ENCODE results near the gene ARHGEF4. TPM values are rescaled to one million over a fixed set of nuclear protein-coding genes. Genes with fewer than 3 reads are reported as not detected.

ARHGEF4 gene
- total RNA-seq, 1 donor from 2014 or later: 4.8 TPM

DNA sequence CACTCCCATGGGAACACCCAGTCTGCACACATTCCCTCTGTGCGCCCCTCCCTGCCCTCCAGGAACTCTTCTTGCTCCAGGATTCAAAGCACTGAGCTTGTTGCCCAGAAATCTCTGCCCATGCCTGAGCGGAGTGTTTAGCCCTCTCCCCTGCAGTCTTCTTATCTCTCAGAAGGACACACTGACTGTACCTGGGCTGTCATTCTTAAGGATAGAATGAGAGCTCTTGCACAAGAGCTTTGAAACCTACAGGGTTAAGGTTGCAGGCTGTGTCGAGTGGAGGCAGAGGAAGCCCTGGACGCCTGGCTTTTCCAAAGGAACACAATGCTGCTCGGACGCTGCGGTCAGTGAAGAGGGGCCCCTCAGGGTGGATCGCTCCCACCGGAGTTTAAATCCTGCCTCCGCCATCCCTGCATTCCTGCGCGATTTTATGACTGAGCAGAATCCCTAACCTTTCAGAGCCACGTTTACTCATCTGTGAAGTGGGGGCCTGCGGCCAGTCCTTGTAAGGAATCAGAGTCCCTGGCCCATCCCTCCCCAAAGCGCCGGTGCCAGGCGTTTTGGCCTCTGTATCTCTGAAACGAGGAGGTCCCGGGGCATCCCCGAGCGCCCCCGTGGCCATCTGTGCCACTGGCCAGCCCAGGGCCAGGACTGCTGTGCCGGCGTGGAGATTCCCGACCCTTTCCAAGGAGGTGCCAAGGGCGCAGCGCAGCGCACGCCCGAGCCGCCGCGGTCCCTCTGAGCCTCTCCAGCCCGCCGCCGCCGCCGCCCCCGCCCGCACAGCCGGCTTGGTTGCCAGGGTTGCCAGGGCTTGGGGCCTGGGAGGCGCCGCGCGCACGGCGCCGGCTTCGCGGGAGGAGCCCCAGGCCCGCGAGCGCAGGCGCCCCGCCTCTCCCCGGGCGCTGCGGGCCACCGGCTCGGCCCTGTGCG lies 197.7 kb downstream of the ARHGEF4 start:
- Histone ChIP-seq H3K4me3 (ENCODE audit: insufficient read depth, low read depth, low read length) (peak overlapping the region; percentile 46), H2AFZ (ENCODE audit: low read depth, low read length) (peak overlapping the region; percentile 21)

DNA sequence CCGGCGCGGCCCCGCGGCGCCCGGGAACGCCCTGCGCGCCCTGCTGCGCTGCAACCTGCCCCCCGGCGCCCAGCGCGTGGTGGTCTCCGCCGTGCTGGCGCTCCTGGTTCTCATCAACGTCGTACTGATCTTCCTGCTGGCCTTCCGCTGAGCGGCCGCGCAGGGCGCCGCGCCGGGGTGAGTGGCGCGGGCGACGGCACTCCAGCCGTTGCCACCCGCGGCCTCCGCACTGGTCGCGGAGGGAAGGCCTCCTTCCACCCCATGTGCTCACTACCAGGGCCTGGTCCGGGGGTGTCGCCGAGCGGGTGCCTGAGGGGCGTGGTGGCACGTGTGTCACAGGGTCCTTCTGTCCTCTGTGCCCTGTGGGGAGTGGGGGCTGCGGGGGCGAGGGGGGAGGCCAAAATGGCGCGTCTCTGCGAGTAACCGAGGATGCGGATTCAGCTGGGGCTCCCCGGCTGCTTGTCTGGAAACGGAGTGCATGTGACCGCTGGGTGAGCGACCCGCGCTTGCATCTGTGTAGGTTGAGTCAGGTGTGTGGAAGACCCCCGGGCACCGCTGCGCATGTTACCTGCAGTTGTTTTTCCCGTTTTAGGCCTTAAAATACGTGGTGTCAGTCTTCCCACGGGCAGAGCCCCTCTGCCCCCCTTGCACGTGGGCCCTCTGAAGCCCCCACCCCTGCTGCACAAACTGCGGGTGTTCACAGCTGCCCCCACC lies 198.6 kb downstream of the ARHGEF4 start:
- H3K36me3 ChIP-seq (ENCODE audit: insufficient read depth, low read length): no peaks in the 10 kb centered on the region
- H3K4me2 ChIP-seq (ENCODE audit: low read length): peak overlapping the region; percentile 84
- no peaks in the 10 kb centered on the region for H3K79me2 ChIP-seq (ENCODE audit: insufficient read depth, low read length)
- H3K27me3 Mint-ChIP-seq (ENCODE audit: low read depth, unreplicated experiment): peaks cover 51% of the 10 kb centered on the region
- H3K9me3 ChIP-seq (ENCODE audit: insufficient read depth, low read depth, low read length): no peaks in the 10 kb centered on the region
- no peak overlapping the region for H3K27ac ChIP-seq (ENCODE audit: low read depth, low read length)
- FAIRE-seq: no peak
- TF ChIP-seq EZH2 (IDR thresholded peaks at IDR 0.05; ENCODE audit: insufficient read depth, low read length): peak; percentile 28
- TF ChIP-seq, protein P1, sequence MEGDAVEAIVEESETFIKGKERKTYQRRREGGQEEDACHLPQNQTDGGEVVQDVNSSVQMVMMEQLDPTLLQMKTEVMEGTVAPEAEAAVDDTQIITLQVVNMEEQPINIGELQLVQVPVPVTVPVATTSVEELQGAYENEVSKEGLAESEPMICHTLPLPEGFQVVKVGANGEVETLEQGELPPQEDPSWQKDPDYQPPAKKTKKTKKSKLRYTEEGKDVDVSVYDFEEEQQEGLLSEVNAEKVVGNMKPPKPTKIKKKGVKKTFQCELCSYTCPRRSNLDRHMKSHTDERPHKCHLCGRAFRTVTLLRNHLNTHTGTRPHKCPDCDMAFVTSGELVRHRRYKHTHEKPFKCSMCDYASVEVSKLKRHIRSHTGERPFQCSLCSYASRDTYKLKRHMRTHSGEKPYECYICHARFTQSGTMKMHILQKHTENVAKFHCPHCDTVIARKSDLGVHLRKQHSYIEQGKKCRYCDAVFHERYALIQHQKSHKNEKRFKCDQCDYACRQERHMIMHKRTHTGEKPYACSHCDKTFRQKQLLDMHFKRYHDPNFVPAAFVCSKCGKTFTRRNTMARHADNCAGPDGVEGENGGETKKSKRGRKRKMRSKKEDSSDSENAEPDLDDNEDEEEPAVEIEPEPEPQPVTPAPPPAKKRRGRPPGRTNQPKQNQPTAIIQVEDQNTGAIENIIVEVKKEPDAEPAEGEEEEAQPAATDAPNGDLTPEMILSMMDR (IDR thresholded peaks at IDR 0.05; ENCODE audit: insufficient read depth, low read depth, low read length): no peak
- peak overlapping the region; percentile 46 for H3K4me3 ChIP-seq (ENCODE audit: insufficient read depth, low read depth, low read length)
- no peaks in the 10 kb centered on the region for H3K4me1 Mint-ChIP-seq (ENCODE audit: low read depth, unreplicated experiment)
- H3K36me3 Mint-ChIP-seq (ENCODE audit: low read depth, unreplicated experiment): peaks cover 2% of the 10 kb centered on the region
- no peaks in the 10 kb centered on the region for H3K9me3 Mint-ChIP-seq (ENCODE audit: unreplicated experiment)
- H3K27ac Mint-ChIP-seq (ENCODE audit: unreplicated experiment): no peak overlapping the region
- H3K4me3 Mint-ChIP-seq (ENCODE audit: unreplicated experiment): peak overlapping the region; percentile 69
- peak overlapping the region; percentile 66 for H2AFZ ChIP-seq (ENCODE audit: low read depth, low read length)
- H4K20me1 ChIP-seq (ENCODE audit: insufficient read depth, low read length): peaks cover 11% of the 10 kb centered on the region
- no peak for DNase-seq (ENCODE audit: low read depth)
- peak overlapping the region; percentile 35 for H3K9ac ChIP-seq (ENCODE audit: low read length)
- no peaks in the 10 kb centered on the region for H3K4me1 ChIP-seq (ENCODE audit: insufficient read depth, low read length)
- H3K27me3 ChIP-seq (ENCODE audit: insufficient read depth, low read length): peaks cover 15% of the 10 kb centered on the region

More for the DNA sequence above, 197.7 kb downstream of the ARHGEF4 start:
- DNase-seq (ENCODE audit: low read depth): peak; percentile 32
- Mint-ChIP-seq H3K27me3 (ENCODE audit: low read depth, unreplicated experiment) (peaks cover 57% of the 10 kb centered on the region), H3K4me3 (ENCODE audit: unreplicated experiment) (peak overlapping the region; percentile 76), H3K36me3 (ENCODE audit: low read depth, unreplicated experiment) (peaks cover 2% of the 10 kb centered on the region), H3K27ac (ENCODE audit: unreplicated experiment) (no peak overlapping the region), H3K4me1 (ENCODE audit: low read depth, unreplicated experiment) (no peaks in the 10 kb centered on the region), H3K9me3 (ENCODE audit: unreplicated experiment) (no peaks in the 10 kb centered on the region)
- peaks cover 9% of the 10 kb centered on the region for H4K20me1 ChIP-seq (ENCODE audit: insufficient read depth, low read length)
- no peaks in the 10 kb centered on the region for H3K79me2 ChIP-seq (ENCODE audit: insufficient read depth, low read length)
- no peak overlapping the region for H3K27ac ChIP-seq (ENCODE audit: low read depth, low read length)
- no peak for TF ChIP-seq EZH2 (IDR thresholded peaks at IDR 0.05; ENCODE audit: insufficient read depth, low read length)
- H3K4me1 ChIP-seq (ENCODE audit: insufficient read depth, low read length): no peaks in the 10 kb centered on the region
- H3K9me3 ChIP-seq (ENCODE audit: insufficient read depth, low read depth, low read length): no peaks in the 10 kb centered on the region
- no peak for FAIRE-seq
- peaks cover 14% of the 10 kb centered on the region for H3K27me3 ChIP-seq (ENCODE audit: insufficient read depth, low read length)
- peak overlapping the region; percentile 84 for H3K4me2 ChIP-seq (ENCODE audit: low read length)
- no peak overlapping the region for H3K9ac ChIP-seq (ENCODE audit: low read length)
- no peaks in the 10 kb centered on the region for H3K36me3 ChIP-seq (ENCODE audit: insufficient read depth, low read length)

DNA sequence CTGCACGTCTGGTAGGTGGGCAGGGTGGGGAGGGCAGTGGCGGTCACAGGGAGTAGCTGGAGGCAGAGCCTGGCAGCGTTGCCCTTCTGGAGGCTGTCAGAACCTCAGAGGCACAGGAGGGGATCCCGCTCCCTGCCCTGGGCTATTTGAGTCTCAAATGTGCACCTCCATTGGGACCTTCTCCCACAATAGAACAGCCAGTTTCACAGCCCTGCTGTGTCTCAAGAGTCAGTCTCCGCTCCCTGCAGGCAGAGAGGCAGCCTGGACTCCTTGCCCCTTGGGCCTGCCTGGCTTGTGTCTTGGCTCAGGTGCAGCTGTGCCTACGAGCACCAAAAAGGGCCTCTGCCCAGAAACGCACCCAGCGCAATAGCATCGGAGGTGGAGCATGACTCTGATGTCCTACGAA lies 199.1 kb downstream of the ARHGEF4 start:
- Mint-ChIP-seq H3K36me3 (ENCODE audit: low read depth, unreplicated experiment) (peaks cover 2% of the 10 kb centered on the region), H3K4me1 (ENCODE audit: low read depth, unreplicated experiment) (no peaks in the 10 kb centered on the region), H3K27me3 (ENCODE audit: low read depth, unreplicated experiment) (peaks cover 46% of the 10 kb centered on the region), H3K4me3 (ENCODE audit: unreplicated experiment) (peak overlapping the region; percentile 69), H3K9me3 (ENCODE audit: unreplicated experiment) (no peaks in the 10 kb centered on the region), H3K27ac (ENCODE audit: unreplicated experiment) (no peak overlapping the region)
- Histone ChIP-seq H4K20me1 (ENCODE audit: insufficient read depth, low read length) (peaks cover 16% of the 10 kb centered on the region), H3K79me2 (ENCODE audit: insufficient read depth, low read length) (no peaks in the 10 kb centered on the region), H3K4me3 (ENCODE audit: insufficient read depth, low read depth, low read length) (no peak overlapping the region), H3K4me1 (ENCODE audit: insufficient read depth, low read length) (no peaks in the 10 kb centered on the region), H3K9me3 (ENCODE audit: insufficient read depth, low read depth, low read length) (no peaks in the 10 kb centered on the region), H3K36me3 (ENCODE audit: insufficient read depth, low read length) (no peaks in the 10 kb centered on the region), H3K9ac (ENCODE audit: low read length) (no peak overlapping the region), H3K27ac (ENCODE audit: low read depth, low read length) (no peak overlapping the region), H3K27me3 (ENCODE audit: insufficient read depth, low read length) (peaks cover 17% of the 10 kb centered on the region), H3K4me2 (ENCODE audit: low read length) (peak overlapping the region; percentile 84), H2AFZ (ENCODE audit: low read depth, low read length) (no peak overlapping the region)
- TF ChIP-seq, protein P1 (IDR thresholded peaks at IDR 0.05; ENCODE audit: insufficient read depth, low read depth, low read length): no peak
- TF ChIP-seq EZH2 (IDR thresholded peaks at IDR 0.05; ENCODE audit: insufficient read depth, low read length): no peak
- FAIRE-seq: no peak
- DNase-seq (ENCODE audit: low read depth): no peak

Measured in astrocyte (in vitro differentiated cells and primary cell).